ENCODE measurements around the gene KCTD17. TPM values are rescaled to one million over a fixed set of nuclear protein-coding genes. Genes with fewer than 3 reads are reported as not detected.
A peak's percentile ranks its signal among the peaks of the same experiment; 100 is the strongest.

The KCTD17 gene
- total and polyA plus RNA-seq, 2 of the 4 experiments (the other 2 are of a cell fraction): 28.3 to 37.3 TPM

DNA sequence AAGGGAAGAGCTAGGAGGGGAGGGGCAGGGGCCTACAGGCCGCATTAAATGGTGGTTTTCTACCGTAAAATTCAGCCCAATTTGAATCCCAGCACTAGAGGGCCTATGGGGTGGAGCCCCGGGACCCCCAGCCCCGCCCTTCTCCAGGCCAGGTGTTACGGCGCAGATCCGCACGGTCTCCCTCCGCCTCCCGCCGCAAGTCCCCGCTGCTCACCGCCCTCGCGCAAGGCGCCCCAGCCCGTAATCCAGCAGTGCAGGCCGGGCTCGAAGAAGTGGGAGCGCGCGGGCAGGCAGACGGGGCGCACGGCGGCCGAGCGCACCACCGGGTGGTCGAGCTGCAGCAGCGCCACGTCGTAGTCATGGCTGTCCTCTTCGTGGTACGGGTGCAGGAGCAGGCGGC lies 17.3 kb downstream of the KCTD17 start:
- H2BK5ac ChIP-seq (ENCODE audit: low read depth, low read length, poor library complexity, severe bottlenecking): no peak overlapping the region
- H4K5ac ChIP-seq (ENCODE audit: low read depth, low read length): no peak overlapping the region
- no peak overlapping the region for H4K91ac ChIP-seq (ENCODE audit: insufficient read depth, low read depth, low read length)
- H4K8ac ChIP-seq (ENCODE audit: low read depth in 2 of 2, low read length in 2 of 2): no peak overlapping the region
- H3K36me3 ChIP-seq (ENCODE audit: control insufficient read depth, insufficient read depth, low read length): no peaks in the 10 kb centered on the region; the same call in 1 of the 2 replicates
- ATAC-seq (ENCODE audit: low read depth) (no peak), DNase-seq (no peak)
- no peak overlapping the region for H3K27ac ChIP-seq (ENCODE audit: insufficient read depth, low read length)
- POLR2A ChIA-PET (ENCODE audit: unreplicated experiment): no interaction called here
- CTCF ChIA-PET: no interaction called here
- TF ChIP-seq MXI1 (IDR thresholded peaks at IDR 0.05; ENCODE audit: borderline replicate concordance, low read depth, low read length) (no peak), CHD1 (IDR thresholded peaks at IDR 0.05; ENCODE audit: low read depth, low read length) (no peak), RFX5 (IDR thresholded peaks at IDR 0.05; ENCODE audit: low read depth, low read length) (no peak), CEBPB (IDR thresholded peaks at IDR 0.05; ENCODE audit: low read depth, low read length) (no peak), MAFK (IDR thresholded peaks at IDR 0.05; ENCODE audit: low read depth, low read length) (no peak), RAD21 (IDR thresholded peaks at IDR 0.05; ENCODE audit: low read length) (no peak), RCOR1 (IDR thresholded peaks at IDR 0.05; ENCODE audit: insufficient replicate concordance, low read length) (no peak), SMC3 (IDR thresholded peaks at IDR 0.05; ENCODE audit: low read depth, low read length) (no peak), FOS (IDR thresholded peaks at IDR 0.05; ENCODE audit: low read depth, low read length) (no peak), ELK1 (IDR thresholded peaks at IDR 0.05; ENCODE audit: borderline replicate concordance, low read depth, low read length) (no peak), MAZ (IDR thresholded peaks at IDR 0.05; ENCODE audit: borderline replicate concordance, low read depth, low read length) (no peak)
- TF ChIP-seq, protein P1, sequence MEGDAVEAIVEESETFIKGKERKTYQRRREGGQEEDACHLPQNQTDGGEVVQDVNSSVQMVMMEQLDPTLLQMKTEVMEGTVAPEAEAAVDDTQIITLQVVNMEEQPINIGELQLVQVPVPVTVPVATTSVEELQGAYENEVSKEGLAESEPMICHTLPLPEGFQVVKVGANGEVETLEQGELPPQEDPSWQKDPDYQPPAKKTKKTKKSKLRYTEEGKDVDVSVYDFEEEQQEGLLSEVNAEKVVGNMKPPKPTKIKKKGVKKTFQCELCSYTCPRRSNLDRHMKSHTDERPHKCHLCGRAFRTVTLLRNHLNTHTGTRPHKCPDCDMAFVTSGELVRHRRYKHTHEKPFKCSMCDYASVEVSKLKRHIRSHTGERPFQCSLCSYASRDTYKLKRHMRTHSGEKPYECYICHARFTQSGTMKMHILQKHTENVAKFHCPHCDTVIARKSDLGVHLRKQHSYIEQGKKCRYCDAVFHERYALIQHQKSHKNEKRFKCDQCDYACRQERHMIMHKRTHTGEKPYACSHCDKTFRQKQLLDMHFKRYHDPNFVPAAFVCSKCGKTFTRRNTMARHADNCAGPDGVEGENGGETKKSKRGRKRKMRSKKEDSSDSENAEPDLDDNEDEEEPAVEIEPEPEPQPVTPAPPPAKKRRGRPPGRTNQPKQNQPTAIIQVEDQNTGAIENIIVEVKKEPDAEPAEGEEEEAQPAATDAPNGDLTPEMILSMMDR (conservative IDR thresholded peaks at IDR 0.05; ENCODE audit: low read depth, low read length): no peak
- no peaks in the 10 kb centered on the region for H3K4me1 ChIP-seq (ENCODE audit: control insufficient read depth, insufficient read depth, low read length)
- H2BK20ac ChIP-seq (ENCODE audit: low read depth, low read length): no peak overlapping the region
- H3K27me3 ChIP-seq (ENCODE audit: control insufficient read depth, insufficient read depth, low read length): peaks cover 31% of the 10 kb centered on the region
- no peak overlapping the region for H2BK120ac ChIP-seq (ENCODE audit: low read depth, low read length)
- no peak overlapping the region for H2AK9ac ChIP-seq (replicated peaks; ENCODE audit: low read depth, low read length, poor library complexity)
- no peak overlapping the region for H3K18ac ChIP-seq (ENCODE audit: low read depth, low read length)
- H2BK15ac ChIP-seq (ENCODE audit: low read depth, low read length): no peak overlapping the region
- WGBS, 2 experiments (ENCODE audit: extremely low coverage in 2 of 2, insufficient read length in 1 of 2): 0% methylated on average over 15 of the region's 36 CpGs; no CpG with 5 or more reads in 1 of the 2 experiments
- H2AK5ac ChIP-seq (ENCODE audit: low read depth, low read length): no peak overlapping the region
- H3K79me1 ChIP-seq (ENCODE audit: low read depth in 1 of 2, low read length in 2 of 2): no peaks in the 10 kb centered on the region
- no TSS peak for BruUV-seq (replicated peaks)
- H2AFZ ChIP-seq (replicated peaks; ENCODE audit: low read length, poor library complexity): peak overlapping the region; percentile 32
- no peak overlapping the region for H3K56ac ChIP-seq (ENCODE audit: extremely low read depth, insufficient read depth, low read length)
- no peak overlapping the region for H3K4ac ChIP-seq (ENCODE audit: low read depth, low read length)
- no peaks in the 10 kb centered on the region for H3K9me1 ChIP-seq (ENCODE audit: insufficient read depth, low read length)
- no peaks in the 10 kb centered on the region for H3K9me3 ChIP-seq (ENCODE audit: control insufficient read depth, insufficient read depth, low read length)
- no peak overlapping the region for H3K4me3 ChIP-seq (ENCODE audit: insufficient read depth, low read depth, low read length)
- no peak overlapping the region for H3K14ac ChIP-seq (replicated peaks; ENCODE audit: low read depth, low read length)
- intact Hi-C loops (cut with micrococcal nuclease) (no loop called here), dilution Hi-C loops (cut with HindIII; ENCODE audit: low sequenced_read_pairs, unreplicated experiment) (no loop called here), in situ Hi-C loops (cut with MboI; ENCODE audit: low sequenced_read_pairs) (no loop called here)
- H3K4me2 ChIP-seq (ENCODE audit: low read depth, low read length): no peak overlapping the region
- no peak overlapping the region for H3K9ac ChIP-seq (ENCODE audit: low read depth, low read length)
- no peaks in the 10 kb centered on the region for H4K20me1 ChIP-seq (ENCODE audit: insufficient read depth, low read length)
- no peak overlapping the region for H3K23ac ChIP-seq (ENCODE audit: low read depth, low read length)

Measured in IMR-90 (cell line).